D721Med (cell line): ENCODE measurements around the gene WDR27.

Experiments
- DNase-seq: peaks from one replicate; pipeline ENCODE4 v3.0.0; 2011; ENCODE audit warnings: low spot score; ENCODE audit not compliant: insufficient read length
- FAIRE-seq: peaks from 2 replicates; lab custom pipeline; 2011; peaks lifted over from hg19 to GRCh38; lab: Jason Lieb, UNC
- CTCF ChIP-seq: IDR thresholded peaks from 2 replicates; pipeline ENCODE4 v1.5.1; 2012; ENCODE audit warnings: mild to moderate bottlenecking, control low read depth; ENCODE audit not compliant: insufficient read depth; ENCODE audit errors: missing control alignments

The WDR27 gene

DNA sequence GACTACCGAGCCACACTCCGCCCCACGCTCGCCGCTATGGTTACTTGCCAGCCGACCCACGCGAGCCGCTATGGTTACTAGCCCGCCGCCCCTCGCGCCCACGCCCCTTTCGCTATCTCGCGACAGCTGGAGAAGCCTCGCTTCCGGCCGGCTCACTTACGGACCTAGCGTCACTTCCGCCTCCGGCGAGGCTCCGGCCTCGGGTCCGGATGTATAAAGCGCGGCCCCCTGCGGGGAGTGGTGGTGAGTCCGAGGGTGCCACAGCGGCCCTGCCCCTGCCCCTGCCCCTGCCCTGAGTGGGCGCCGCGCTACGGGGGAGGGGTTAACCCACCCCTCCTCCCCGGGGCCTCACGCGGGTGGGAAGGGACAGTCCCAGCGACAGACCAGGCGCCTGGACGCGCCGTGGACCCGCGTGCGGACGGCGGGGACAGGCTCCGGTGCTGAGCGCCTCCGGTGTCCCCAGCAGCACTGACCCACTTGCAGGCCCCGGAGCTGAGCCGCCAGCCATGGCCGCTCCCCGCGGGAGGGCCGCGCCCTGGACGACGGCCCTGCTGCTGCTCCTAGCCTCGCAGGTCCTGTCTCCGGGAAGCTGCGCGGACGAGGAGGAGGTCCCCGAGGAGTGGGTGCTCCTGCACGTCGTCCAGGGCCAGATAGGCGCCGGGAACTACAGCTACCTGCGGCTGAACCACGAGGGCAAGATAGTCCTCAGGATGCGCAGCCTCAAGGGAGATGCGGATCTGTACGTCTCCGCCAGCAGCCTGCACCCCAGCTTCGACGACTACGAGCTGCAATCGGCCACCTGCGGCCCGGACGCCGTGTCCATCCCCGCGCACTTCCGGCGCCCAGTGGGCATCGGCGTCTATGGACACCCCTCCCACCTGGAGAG is at the start of gene WDR27, which contains the start of gene C6orf120:
Gene WDR27, minus strand, starts transcription at position 76 of the 886 bp plus-strand sequence. CDS start 13,024 bp downstream, outside the sequence.
Gene C6orf120, plus strand, starts transcription at position 173 of the 886 bp plus-strand sequence. Its CDS starts 334 bp downstream, at position 507.
- DNase-seq (peak; percentile 60), FAIRE-seq (no peak)
- TF ChIP-seq CTCF = no peak

- no peak for TF ChIP-seq CTCF
- no peak for FAIRE-seq
- DNase-seq = no peak
Observed at GRCh38 chr6:169746556-169746955, 44.7 kb upstream of the WDR27 start.

DNA sequence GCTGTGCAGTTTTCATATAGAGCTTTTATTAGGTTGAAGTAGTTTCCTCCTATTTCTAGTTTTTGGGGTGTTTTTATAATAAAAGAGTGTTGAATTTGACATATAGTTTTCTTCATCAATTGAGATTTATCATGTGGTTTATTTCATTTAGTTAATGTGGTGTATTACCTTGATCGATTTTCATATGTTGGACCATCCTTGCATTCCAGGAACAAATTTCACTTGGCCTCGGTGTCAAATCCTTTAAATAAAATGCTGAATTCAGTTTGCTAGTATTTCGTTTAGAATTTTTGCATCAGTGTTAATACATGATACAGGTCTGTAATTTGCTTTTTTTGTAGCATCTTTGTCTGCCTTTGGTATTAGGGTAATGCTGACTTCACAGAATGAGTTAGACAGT is 43.6 kb upstream of the WDR27 start:
- DNase-seq = no peak
- no peak for FAIRE-seq
- no peak for TF ChIP-seq CTCF

DNA sequence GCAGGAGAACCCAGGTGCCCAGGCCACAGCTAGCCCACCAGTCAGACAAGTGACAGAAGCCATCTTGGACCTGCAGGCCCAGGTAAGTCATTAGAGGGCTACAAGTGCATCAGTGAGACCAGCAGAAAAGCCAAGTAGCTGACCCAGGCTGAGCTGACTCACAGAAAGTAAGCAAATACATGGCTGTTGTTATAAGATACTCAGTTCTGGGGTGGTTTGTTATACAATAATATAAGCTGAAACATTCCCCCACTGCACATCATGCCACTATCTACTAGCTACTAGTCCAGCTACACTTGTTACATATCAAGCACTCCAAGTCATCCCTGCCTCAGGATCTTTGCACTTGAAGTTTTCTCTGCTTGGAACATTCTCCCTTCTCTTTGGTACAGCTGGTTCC is 39.5 kb upstream of the WDR27 start:
- no peak for TF ChIP-seq CTCF
- DNase-seq (no peak), FAIRE-seq (no peak)

GRCh38 chr6:169738976-169739529 is 37.2 kb upstream of the WDR27 start:
- DNase-seq = no peak
- no peak for TF ChIP-seq CTCF
- no peak for FAIRE-seq

GRCh38 chr6:169738204-169738975 is 36.6 kb upstream of the WDR27 start:
- DNase-seq (no peak), FAIRE-seq (no peak)
- TF ChIP-seq CTCF = no peak
